Activated naive CD4-positive, alpha-beta T cell treated with anti-CD3 and anti-CD28 coated beads for 36 hours (primary cell): ENCODE results near the gene DGAT2. TPM values are rescaled to one million over a fixed set of nuclear protein-coding genes. Genes with fewer than 3 reads are reported as not detected.

Experiments
- CTCF ChIA-PET: fragments of 350-600 bp; sonication (Branson Sonifier 250); formaldehyde crosslinking; loops from one replicate; lab custom pipeline; 2021; ENCODE audit warnings: antibody characterized with exemption; lab: Charles Lee
- DNase-seq: peaks from one replicate; pipeline ENCODE4 v3.0.0-alpha.2; 2020
- H3K27ac Mint-ChIP-seq: one replicate; pipeline ENCODE4 v1.8.0; 2021; ENCODE audit warnings: mild to moderate bottlenecking, mixed read lengths
- H3K27me3 Mint-ChIP-seq: one replicate; pipeline ENCODE4 v1.8.0; 2021; ENCODE audit warnings: low read depth, mixed read lengths
- H3K36me3 Mint-ChIP-seq: one replicate; pipeline ENCODE4 v1.8.0; 2021; ENCODE audit warnings: low read depth, mixed read lengths
- H3K4me1 Mint-ChIP-seq: one replicate; pipeline ENCODE4 v1.8.0; 2021; ENCODE audit warnings: low read depth, mixed read lengths
- H3K4me3 Mint-ChIP-seq: one replicate; pipeline ENCODE4 v1.8.0; 2021; ENCODE audit warnings: mild to moderate bottlenecking, moderate library complexity, mixed read lengths
- H3K9me3 Mint-ChIP-seq: one replicate; pipeline ENCODE4 v1.8.0; 2021; ENCODE audit warnings: mixed read lengths
- intact Hi-C: fragments of 100-400 bp; cut with micrococcal nuclease; formaldehyde crosslinking; loops from one replicate; pipeline ENCODE4 v1.15.1; 2023
- total RNA-seq, 2 experiments: library from RNA; stranded (reverse); gene quantifications; one replicate each; pipeline ENCODE4 v1.2.3, GENCODE V29; 2021

The DGAT2 gene
- total RNA-seq, 2 experiments from 2014 or later: 3.4 to 4.2 TPM

- Mint-ChIP-seq H3K4me3 (no peak overlapping the region), H3K9me3 (no peaks in the 10 kb centered on the region), H3K36me3 (no peaks in the 10 kb centered on the region), H3K4me1 (peaks cover 12% of the 10 kb centered on the region), H3K27me3 (no peaks in the 10 kb centered on the region), H3K27ac (no peak overlapping the region)
- DNase-seq: no peak
- CTCF ChIA-PET: interaction anchor here (0.6 to 2.8 kb wide), 5 partner anchors 10 to 881 kb away, joined by 3 to 12 read pairs (median 4); no protein-coding TSS in a partner anchor
- intact Hi-C loops: loop anchor here (10.0 kb wide), 1 partner anchor 418 kb away; the partner anchor contains the start of gene RPS3
Measured at GRCh38 chr11:75813124-75813523, 44.5 kb downstream of the DGAT2 start.

- CTCF ChIA-PET: interaction anchor here (0.6 to 2.8 kb wide), 5 partner anchors 11 to 881 kb away, joined by 3 to 12 read pairs (median 4); no protein-coding TSS in a partner anchor
- no peak for DNase-seq
- peaks cover 13% of the 10 kb centered on the region for H3K4me1 Mint-ChIP-seq
- H3K27ac Mint-ChIP-seq: peak overlapping the region; percentile 51
- no peaks in the 10 kb centered on the region for H3K9me3 Mint-ChIP-seq
- intact Hi-C loops: loop anchor here (1.0 to 10.0 kb wide), 5 partner anchors 40 to 631 kb away; partner anchors contain the start of genes DGAT2, GVQW3, RPS3 and THAP12
- H3K36me3 Mint-ChIP-seq: no peaks in the 10 kb centered on the region
- H3K27me3 Mint-ChIP-seq: no peaks in the 10 kb centered on the region
- H3K4me3 Mint-ChIP-seq: no peak overlapping the region
Measured at GRCh38 chr11:75813622-75814039, 45.1 kb downstream of the DGAT2 start.

- intact Hi-C loops: loop anchor here (1.0 to 10.0 kb wide), 5 partner anchors 41 to 630 kb away; partner anchors contain the start of genes DGAT2, GVQW3, RPS3 and THAP12
Measured at GRCh38 chr11:75814363-75814676, 45.7 kb downstream of the DGAT2 start.

GRCh38 chr11:75814677-75815344 is 46.2 kb downstream of the DGAT2 start, which contains the start of gene UVRAG:
Gene UVRAG (plus strand): TSS chr11:75815210. CDS start chr11:75815408, 198 bp downstream.
- Mint-ChIP-seq H3K27me3 (no peaks in the 10 kb centered on the region), H3K4me1 (peaks cover 19% of the 10 kb centered on the region), H3K27ac (peak within 1 kb of the TSS; percentile 90), H3K9me3 (no peaks in the 10 kb centered on the region), H3K36me3 (no peaks in the 10 kb centered on the region), H3K4me3 (no peak within 1 kb of the TSS)
- peak; percentile 99 for DNase-seq
- intact Hi-C loops: loop anchor here (1.0 to 10.0 kb wide), 8 partner anchors 42 to 629 kb away; partner anchors contain the start of genes DGAT2, GVQW3, MAP6 and RPS3
- CTCF ChIA-PET: interaction anchor here (1.0 to 2.8 kb wide), 5 partner anchors 12 to 337 kb away, joined by 3 to 12 read pairs (median 6); no protein-coding TSS in a partner anchor

More at GRCh38 chr11:75814363-75814676, 45.7 kb downstream of the DGAT2 start:
- Mint-ChIP-seq H3K27me3 (no peaks in the 10 kb centered on the region), H3K4me3 (no peak overlapping the region), H3K4me1 (peaks cover 19% of the 10 kb centered on the region), H3K9me3 (no peaks in the 10 kb centered on the region), H3K27ac (peak overlapping the region; percentile 90), H3K36me3 (no peaks in the 10 kb centered on the region)
- CTCF ChIA-PET: interaction anchor here (0.6 to 2.8 kb wide), 6 partner anchors 8 to 338 kb away, joined by 3 to 12 read pairs (median 3); no protein-coding TSS in a partner anchor
- DNase-seq: no peak

- H3K27me3 Mint-ChIP-seq: no peaks in the 10 kb centered on the region
- no peaks in the 10 kb centered on the region for H3K36me3 Mint-ChIP-seq
- H3K4me3 Mint-ChIP-seq: no peak overlapping the region
- peak overlapping the region; percentile 90 for H3K27ac Mint-ChIP-seq
- intact Hi-C loops: loop anchor here (1.0 to 10.0 kb wide), 5 partner anchors 52 to 565 kb away; partner anchors contain the start of genes GVQW3, MAP6, RPS3 and THAP12
- peak; percentile 43 for DNase-seq
- CTCF ChIA-PET: interaction anchor here (1.0 to 2.4 kb wide), 2 partner anchors 13 to 52 kb away, joined by 3 to 12 read pairs; no protein-coding TSS in a partner anchor
- H3K9me3 Mint-ChIP-seq: no peaks in the 10 kb centered on the region
- peaks cover 21% of the 10 kb centered on the region for H3K4me1 Mint-ChIP-seq
Measured at GRCh38 chr11:75815345-75816168, 47.0 kb downstream of the DGAT2 start.

GRCh38 chr11:75816561-75817239 is 48.1 kb downstream of the DGAT2 start:
- CTCF ChIA-PET: interaction anchor here (1.2 to 2.4 kb wide), 2 partner anchors 14 to 50 kb away, joined by 5 to 12 read pairs; no protein-coding TSS in a partner anchor
- DNase-seq: no peak
- Mint-ChIP-seq H3K27me3 (no peaks in the 10 kb centered on the region), H3K4me3 (no peak overlapping the region), H3K9me3 (no peaks in the 10 kb centered on the region), H3K27ac (no peak overlapping the region), H3K4me1 (peaks cover 28% of the 10 kb centered on the region), H3K36me3 (no peaks in the 10 kb centered on the region)
- intact Hi-C loops: loop anchor here (10.0 kb wide), 1 partner anchor 422 kb away; the partner anchor contains the start of gene RPS3

- no peak overlapping the region for H3K27ac Mint-ChIP-seq
- peak; percentile 8 for DNase-seq
- H3K9me3 Mint-ChIP-seq: no peaks in the 10 kb centered on the region
- CTCF ChIA-PET: interaction anchor here (0.6 kb wide), 2 partner anchors 17 to 601 kb away, joined by 3 read pairs; no protein-coding TSS in a partner anchor
- H3K4me1 Mint-ChIP-seq: peaks cover 34% of the 10 kb centered on the region
- peaks cover 7% of the 10 kb centered on the region for H3K36me3 Mint-ChIP-seq
- intact Hi-C loops: no loop called here
- no peak overlapping the region for H3K4me3 Mint-ChIP-seq
- no peaks in the 10 kb centered on the region for H3K27me3 Mint-ChIP-seq
Measured at GRCh38 chr11:75820645-75821044, 52.1 kb downstream of the DGAT2 start.

GRCh38 chr11:75821202-75821601 is 52.6 kb downstream of the DGAT2 start:
- CTCF ChIA-PET: interaction anchor here (0.7 kb wide), 1 partner anchor 18 kb away, joined by 3 read pairs; no protein-coding TSS in a partner anchor
- no peak overlapping the region for H3K4me3 Mint-ChIP-seq
- intact Hi-C loops: no loop called here
- H3K27ac Mint-ChIP-seq: no peak overlapping the region
- DNase-seq: no peak
- H3K4me1 Mint-ChIP-seq: peaks cover 34% of the 10 kb centered on the region
- no peaks in the 10 kb centered on the region for H3K27me3 Mint-ChIP-seq
- H3K36me3 Mint-ChIP-seq: peaks cover 7% of the 10 kb centered on the region
- H3K9me3 Mint-ChIP-seq: no peaks in the 10 kb centered on the region

GRCh38 chr11:75822541-75822940 is 54.0 kb downstream of the DGAT2 start:
- Mint-ChIP-seq H3K27me3 (no peaks in the 10 kb centered on the region), H3K9me3 (no peaks in the 10 kb centered on the region), H3K36me3 (peaks cover 9% of the 10 kb centered on the region), H3K27ac (no peak overlapping the region), H3K4me3 (no peak overlapping the region), H3K4me1 (peaks cover 38% of the 10 kb centered on the region)
- intact Hi-C loops: no loop called here
- no peak for DNase-seq
- CTCF ChIA-PET: interaction anchor here (0.6 kb wide), 1 partner anchor 623 kb away, joined by 3 read pairs; no protein-coding TSS in a partner anchor

GRCh38 chr11:75823415-75823814 is 54.8 kb downstream of the DGAT2 start:
- CTCF ChIA-PET: interaction anchor here (0.7 kb wide), 1 partner anchor 329 kb away, joined by 3 read pairs; no protein-coding TSS in a partner anchor
- H3K4me3 Mint-ChIP-seq: no peak overlapping the region
- H3K27ac Mint-ChIP-seq: no peak overlapping the region
- intact Hi-C loops: no loop called here
- DNase-seq: no peak
- no peaks in the 10 kb centered on the region for H3K27me3 Mint-ChIP-seq
- peaks cover 35% of the 10 kb centered on the region for H3K4me1 Mint-ChIP-seq
- H3K36me3 Mint-ChIP-seq: peaks cover 9% of the 10 kb centered on the region
- H3K9me3 Mint-ChIP-seq: no peaks in the 10 kb centered on the region

GRCh38 chr11:75823946-75824345 is 55.4 kb downstream of the DGAT2 start:
- H3K27me3 Mint-ChIP-seq: no peaks in the 10 kb centered on the region
- CTCF ChIA-PET: no interaction called here
- DNase-seq: no peak
- H3K9me3 Mint-ChIP-seq: no peaks in the 10 kb centered on the region
- H3K4me3 Mint-ChIP-seq: no peak overlapping the region
- H3K4me1 Mint-ChIP-seq: peaks cover 32% of the 10 kb centered on the region
- intact Hi-C loops: no loop called here
- H3K36me3 Mint-ChIP-seq: peaks cover 9% of the 10 kb centered on the region
- no peak overlapping the region for H3K27ac Mint-ChIP-seq
